ENCODE results near the gene ZNF653.

The ZNF653 gene

DNA sequence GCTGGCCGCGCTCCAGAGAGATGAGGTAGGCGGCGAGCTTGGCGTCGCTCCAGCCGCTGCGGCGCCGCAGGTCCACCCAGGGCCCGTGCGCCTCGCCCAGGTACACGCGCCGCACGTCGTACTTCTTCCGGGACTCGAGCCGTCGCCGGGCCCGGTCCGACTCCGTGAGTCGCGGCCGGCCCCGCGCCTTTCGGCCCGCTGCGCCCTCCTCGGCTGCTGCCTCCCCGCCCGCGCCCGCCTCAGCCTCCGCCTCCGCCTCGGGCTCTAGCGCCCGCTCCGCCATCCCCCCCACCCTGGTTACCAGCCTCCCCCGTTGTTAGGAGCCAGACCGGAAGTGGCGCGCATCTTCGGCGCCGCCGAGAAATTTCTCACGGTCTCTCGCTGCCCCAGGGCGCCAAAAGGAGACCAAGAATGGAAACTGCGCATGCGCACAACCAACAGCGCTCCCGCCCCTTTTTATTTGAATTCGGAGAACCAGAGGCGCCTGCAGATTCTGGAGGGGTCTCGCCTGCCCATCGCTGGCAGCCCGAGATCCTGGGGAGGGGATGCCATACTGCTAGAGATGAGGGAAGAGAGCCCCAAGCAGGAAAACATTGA is at the start of gene ZNF653:
TSS of gene ZNF653 (minus strand) at position 336 of the 597 bp plus-strand sequence. CDS start at position 283, 53 bp downstream.
- peak; percentile 85 for DNase-seq

GRCh38 chr19:11555246-11555645 is 49.6 kb upstream of the ZNF653 start:
- DNase-seq = no peak

- no peak for DNase-seq
Observed at GRCh38 chr19:11554160-11554559, 48.5 kb upstream of the ZNF653 start.

DNA sequence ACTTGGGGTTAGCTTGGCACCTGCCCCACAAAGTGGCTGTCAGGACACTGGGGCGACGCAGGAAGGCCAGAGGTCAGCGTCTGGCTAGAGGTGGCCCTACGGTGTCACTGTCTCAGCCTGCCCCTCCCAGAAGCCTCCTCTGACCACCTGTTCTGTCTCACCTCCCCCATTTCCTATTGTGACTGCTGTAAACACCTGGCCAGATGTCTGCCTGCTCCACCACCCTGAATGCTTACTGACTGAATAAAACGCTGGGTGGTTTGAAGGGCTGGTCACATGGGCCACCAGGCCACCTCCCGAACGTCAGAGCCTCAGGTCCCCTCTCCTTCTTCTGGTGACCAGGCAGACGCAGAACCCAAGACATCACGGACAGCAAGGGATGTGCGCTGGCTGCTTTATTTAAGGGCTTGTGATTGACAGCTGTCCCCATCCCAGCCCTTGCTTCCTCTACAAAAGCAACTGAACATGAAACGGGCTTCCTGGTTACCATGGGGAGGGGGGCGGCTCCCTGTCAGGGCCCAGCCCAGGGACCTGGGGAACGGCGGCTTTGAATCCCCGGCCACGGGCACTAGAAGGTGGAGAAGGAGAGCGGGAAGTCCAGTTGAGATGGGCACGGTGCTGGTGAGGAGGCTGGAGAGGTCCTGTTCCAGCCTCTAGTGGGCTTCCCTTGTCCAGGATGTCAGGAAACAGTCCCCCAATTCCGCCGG is 47.2 kb upstream of the ZNF653 start:
- DNase-seq = no peak

- no peak for DNase-seq
Observed at GRCh38 chr19:11551603-11552235, 46.1 kb upstream of the ZNF653 start.

GRCh38 chr19:11550265-11550664 is 44.6 kb upstream of the ZNF653 start:
- DNase-seq = no peak

DNA sequence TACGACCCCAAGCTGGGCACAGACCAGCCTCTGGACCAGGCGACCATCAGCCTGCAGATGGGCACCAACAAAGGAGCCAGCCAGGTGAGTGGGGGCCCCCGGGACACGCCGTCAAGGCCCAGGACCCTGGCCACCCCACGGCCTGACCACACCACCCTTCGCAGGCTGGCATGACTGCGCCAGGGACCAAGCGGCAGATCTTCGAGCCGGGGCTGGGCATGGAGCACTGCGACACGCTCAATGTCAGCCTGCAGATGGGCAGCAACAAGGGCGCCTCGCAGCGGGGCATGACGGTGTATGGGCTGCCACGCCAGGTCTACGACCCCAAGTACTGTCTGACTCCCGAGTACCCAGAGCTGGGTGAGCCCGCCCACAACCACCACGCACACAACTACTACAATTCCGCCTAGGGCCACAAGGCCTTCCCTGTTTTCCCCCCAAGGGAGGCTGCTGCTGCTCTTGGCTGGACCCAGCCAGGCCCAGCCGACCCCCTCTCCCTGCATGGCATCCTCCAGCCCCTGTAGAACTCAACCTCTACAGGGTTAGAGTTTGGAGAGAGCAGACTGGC is 43.8 kb upstream of the ZNF653 start:
- DNase-seq = no peak

- DNase-seq = no peak
Observed at GRCh38 chr19:11547929-11548700, 42.5 kb upstream of the ZNF653 start.

DNA sequence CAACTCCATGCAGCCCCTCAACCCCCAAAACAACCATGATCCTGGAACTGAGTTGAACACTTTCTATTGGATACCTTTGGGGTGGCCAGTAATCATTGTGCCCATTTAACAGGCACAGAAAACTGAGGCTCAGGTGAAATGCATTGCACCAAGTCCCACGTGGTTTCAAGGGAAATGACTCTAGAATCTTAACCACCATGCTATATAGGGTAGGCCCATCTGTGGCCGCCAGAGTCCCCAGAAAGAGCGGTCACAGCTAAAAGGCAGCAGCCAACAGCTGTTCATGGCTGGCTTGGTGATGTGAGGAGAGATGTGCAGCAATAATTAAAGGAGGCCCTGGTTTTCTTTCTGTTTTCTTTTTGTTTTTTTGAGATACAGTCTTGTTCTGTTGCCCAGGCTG is 35.6 kb upstream of the ZNF653 start:
- DNase-seq = no peak

- DNase-seq = no peak
Observed at GRCh38 chr19:11540645-11541044, 35.0 kb upstream of the ZNF653 start.

- no peak for DNase-seq
Observed at GRCh38 chr19:11539495-11540365, 34.1 kb upstream of the ZNF653 start.

DNA sequence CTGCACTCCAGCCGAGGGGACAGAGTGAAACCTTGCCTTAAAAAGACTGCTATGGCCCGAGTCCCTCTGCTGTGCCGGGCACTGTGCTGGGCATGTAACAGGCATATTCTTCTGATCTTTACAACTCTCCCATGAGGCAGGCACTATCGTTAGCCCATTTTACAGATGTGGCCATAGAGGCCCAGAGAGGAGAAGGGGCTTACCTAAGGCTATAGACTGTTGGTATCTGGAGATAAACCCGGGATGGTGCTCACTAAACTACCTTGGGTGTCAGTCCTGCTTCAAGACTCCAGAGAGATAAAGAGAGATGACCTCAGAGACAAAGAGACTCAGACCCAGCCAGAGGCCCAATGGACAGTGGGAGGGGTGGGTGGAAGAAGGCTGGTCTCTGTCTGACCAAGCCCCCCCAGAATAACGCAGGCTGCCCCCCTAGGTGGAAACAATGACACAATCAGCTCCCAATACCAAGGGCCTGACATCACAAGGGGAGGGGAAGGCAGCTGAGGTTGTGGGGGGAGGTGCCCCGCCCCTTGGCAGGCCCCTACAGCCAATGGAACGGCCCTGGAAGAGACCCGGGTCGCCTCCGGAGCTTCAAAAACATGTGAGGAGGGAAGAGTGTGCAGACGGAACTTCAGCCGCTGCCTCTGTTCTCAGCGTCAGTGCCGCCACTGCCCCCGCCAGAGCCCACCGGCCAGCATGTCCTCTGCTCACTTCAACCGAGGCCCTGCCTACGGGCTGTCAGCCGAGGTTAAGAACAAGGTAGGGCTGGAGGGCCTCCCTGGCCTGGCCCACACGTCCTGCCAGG is 32.8 kb upstream of the ZNF653 start, which contains the start of gene CNN1:
TSS of gene CNN1 (plus strand) at position 620 of the 805 bp plus-strand sequence. CDS start at position 697, 77 bp downstream.
- DNase-seq = no peak

DNA sequence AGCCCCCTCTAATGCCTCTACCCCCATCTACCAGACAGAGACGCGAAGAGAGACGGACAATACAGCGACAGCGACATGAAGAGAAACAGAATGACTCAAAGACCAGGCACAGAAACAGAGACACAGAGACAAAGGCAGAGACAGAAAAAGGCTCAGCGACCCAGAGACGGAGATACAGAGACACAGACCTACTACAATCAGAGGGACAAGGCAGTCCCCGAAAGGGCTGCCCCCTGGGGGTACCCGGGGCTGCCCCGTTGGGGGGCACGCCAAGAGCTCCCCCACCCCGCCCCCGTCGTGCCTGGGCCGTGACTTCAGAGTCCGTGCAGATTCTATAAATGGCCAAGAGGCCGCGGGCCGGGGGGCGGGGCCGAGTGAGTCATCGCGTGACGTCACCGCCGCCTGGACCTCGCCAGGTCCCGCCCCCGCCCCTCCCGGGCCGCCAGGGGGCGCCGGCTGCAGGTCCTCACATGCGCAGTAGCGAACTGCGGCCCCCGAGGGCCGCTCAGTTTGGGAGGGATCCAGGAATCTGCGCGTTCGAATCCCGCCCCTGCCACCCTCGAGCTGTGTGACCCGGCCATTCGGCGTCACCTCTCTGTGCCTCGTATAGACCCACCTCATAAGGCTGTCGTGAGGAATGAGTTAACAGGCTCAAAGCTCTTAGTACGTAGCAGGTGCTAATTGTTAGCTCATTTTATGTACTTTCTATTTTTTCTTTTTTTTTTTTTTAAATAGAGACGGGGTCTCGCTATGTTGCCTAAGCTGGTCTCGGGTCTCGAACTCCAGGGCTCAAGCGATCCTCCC is 30.4 kb upstream of the ZNF653 start:
- peak; percentile 19 for DNase-seq

DNA sequence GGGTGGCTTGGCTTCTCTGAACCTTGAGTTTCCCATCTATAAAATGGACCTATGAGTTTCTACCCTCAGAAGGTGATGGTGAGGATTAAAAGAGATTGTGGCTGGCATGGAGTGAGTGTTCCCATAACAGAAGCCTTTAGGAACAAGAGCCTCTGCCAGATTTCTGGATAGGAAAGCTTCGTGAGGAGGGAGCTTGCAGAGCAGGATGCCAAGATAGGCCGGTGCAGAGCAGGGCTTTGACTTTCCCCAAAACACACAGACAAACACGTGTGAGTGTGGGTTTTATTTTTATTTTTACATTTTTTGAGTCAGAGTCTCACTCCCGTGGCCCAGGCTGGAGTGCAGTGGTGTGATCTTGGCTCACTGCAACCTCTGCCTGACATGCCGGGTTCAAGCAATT is 29.3 kb upstream of the ZNF653 start:
- DNase-seq = no peak

DNA sequence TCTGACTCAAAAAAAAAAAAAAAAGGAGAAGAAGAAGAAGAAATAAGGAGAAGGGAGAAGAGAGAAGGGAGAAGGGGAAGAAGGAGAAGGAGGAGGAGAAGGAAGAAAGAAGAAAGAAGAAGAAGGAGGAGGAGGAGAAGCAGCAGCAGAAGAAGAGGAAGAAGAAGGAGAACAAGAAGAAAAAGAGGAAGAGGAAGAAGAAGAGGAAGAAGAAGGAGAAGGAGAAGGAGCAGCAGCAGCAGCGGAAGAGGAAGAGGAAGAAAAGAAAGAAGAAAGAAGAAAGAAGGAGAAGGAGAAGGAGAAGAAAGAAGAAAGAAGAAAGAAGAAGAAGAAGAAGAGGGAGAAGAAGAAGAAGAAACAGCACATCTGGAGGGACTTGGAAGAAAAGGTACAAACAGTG is 28.9 kb upstream of the ZNF653 start:
- no peak for DNase-seq

- peak; percentile 97 for DNase-seq
Observed at GRCh38 chr19:11530432-11530831, 24.8 kb upstream of the ZNF653 start.

- peak; percentile 92 for DNase-seq
Observed at GRCh38 chr19:11528551-11529341, 23.1 kb upstream of the ZNF653 start, which contains the start of gene ECSIT. Gene ECSIT, minus strand, starts transcription at chr19:11529134. Its CDS starts 9,964 bp downstream, at chr19:11519170.

GRCh38 chr19:11519138-11519537 is 13.5 kb upstream of the ZNF653 start:
- DNase-seq = no peak

DNA sequence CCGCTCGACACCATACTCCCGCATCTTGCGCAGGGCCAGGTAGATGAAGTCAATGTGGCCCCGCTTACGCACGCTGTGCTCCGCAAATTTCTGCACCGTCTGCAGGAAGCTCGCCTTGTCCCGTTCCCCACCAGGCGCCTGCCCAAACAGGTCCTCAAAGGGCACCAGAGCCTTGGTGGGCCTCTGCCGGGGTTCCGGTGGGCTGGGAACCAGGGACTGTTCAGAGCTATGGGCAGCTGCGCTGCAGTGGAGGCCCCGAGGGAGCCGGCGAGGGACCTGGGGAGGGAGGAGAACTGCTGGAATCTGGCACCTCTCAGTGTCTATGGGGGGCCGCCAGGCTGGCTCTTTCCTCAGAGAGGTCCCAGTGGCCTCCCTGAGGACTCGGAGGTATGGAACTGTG is 8.3 kb upstream of the ZNF653 start:
- DNase-seq = no peak

All from SHP77 treated with DMSO at 0.1 percent for 48 hours (cell line).